Measurements from ENCODE around the gene BCAS4.

Gene BCAS4

DNA sequence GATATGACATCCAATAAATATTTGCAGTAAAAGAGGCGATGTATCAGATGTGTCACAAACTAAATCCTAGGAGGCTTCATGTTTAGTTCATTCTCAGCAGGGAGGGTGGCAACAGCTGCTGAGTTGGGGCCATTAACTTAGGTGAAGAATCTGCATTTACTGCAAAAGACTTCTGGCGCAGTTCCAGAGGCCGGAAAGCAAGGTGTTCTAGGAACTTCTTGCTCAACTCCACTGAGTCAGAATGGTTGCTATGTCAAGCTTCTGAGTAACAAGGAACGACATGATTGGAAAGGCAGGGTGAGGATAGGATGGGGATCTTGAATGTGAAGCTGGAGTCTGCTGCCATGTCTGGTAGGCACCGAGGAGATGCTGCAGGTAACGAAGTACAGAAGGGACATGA, 124.7 kb downstream of the BCAS4 start:
- DNase-seq = no peak

DNA sequence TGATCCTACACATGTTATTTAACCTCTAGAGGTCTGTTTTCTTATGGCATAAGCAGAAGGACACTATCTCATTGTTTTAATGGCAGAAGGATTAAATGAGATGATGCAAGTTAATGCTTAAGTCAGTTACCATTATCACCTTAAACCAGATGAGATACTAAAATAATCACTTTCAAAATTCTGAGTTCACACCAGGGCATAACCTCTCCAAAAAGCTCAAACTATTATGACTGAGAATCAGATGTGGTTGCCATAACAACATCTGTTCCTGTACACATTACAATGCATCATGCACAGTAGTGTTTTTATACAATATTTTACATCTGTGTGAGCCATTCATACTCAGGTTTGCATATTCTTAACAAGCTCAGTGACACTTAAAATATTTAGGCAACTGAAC, 126.1 kb downstream of the BCAS4 start:
- DNase-seq = no peak

DNA sequence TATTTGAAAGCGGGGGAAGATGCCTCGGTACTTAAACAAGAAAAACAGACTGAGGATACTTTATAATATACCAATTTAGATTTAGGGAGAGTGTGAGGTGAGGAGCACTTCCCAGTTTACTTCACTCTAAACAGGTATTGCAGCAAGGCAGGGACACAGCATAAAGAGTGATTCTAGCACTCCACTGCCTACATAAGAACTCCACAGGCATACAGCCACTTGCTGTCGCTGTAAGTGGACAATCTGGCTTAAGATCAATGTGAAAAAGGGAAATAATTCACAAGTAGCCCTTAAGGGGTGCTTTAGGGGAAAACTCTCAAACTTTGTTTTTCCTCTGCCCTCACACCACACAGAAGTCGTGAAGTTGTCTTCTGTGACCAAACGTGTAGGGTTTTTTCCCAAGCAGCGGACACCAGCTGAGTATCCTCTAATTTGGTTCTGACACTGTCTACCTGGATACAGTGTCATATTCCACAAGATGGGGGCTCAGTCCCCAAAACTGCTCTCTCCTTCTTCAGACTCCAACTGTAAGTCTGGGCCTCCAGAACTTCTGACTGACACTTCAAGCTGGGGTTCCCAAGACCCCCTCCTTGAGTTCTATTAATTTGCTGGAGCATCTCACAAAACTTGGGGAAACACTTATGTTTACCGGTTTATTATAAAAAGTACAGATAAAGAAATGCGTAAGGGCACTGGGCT, 127.1 kb downstream of the BCAS4 start:
- DNase-seq = no peak

DNA sequence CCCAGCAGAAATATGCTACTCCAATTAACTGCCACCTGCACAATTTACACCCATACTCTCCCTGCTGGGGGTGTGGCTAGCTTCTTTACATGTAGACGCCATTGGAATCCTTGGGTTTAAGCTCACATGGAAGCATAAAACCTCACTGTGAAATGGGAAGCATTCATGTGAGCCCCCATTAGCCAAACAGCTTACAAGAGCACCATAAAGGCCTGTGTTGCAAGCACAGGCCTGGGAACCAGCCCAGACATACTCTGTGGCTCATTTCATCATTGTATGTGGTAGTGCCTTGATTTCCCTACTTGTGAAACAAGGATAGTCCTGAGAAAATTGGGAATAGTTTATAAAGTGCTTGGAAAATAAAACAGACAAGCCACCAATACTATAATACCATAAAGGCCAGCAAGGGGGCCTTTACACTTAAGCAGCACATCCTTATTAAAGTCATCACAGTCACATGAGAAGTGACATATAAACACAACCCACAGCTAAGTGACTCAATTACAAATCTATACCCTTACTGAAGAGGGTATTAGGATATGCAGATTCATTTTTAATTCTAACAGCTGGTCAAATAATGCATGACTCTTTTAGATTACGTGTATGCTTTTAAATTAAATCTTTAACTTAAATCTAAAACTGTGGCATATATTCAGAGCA, 129.5 kb downstream of the BCAS4 start:
- no peak for DNase-seq

DNA sequence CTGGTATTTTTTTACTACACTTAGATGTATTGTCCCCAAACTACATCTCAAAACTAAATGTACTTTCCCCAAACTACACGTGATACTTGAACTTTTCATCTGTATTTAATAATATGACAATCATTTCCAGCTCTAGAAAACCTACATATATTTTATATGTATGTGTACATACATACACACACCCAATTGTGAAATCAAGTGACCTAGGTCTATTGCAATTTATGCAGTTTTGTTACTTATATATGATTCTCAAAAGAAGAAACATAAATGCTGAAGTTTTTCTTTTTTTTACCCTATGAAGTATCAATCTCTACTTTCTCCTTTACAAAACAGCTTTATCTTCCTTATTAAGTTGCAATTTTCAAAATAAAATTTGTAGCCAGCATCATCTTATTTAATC, 131.7 kb downstream of the BCAS4 start:
- no peak for DNase-seq
